Measurements from ENCODE around the gene OR8B8.
"Not testable (repeated sequence)": the region's sequence is repeated elsewhere in the genome, so short reads cannot be mapped to it uniquely, and the experiment has no call there.

OR8B8 gene, protein sequence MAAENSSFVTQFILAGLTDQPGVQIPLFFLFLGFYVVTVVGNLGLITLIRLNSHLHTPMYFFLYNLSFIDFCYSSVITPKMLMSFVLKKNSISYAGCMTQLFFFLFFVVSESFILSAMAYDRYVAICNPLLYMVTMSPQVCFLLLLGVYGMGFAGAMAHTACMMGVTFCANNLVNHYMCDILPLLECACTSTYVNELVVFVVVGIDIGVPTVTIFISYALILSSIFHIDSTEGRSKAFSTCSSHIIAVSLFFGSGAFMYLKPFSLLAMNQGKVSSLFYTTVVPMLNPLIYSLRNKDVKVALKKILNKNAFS

DNA sequence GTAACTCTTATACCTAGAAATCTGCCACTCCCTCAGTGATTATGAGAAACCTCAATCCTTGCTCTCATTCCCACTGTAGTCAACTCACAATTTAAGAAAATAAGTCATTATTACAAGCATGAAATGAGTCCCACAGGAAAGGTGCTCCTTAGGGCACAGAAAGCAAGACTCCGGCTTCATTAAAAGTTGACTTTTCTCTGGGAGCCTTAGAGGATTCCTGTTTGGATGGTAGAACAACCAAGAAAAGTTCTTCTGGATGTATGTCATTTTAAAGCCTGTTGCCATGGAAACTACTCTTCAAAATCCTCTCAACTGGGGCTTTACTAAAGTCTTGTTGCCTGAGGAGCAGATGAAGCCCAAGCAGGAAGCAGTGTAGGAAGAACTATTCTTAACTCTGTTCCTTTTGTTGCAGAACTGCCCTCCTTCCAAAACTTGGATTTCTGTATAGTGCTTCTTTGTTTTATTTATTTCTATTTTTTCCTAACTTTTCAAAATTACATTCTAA lies at the start of gene OR8B8:
TSS of gene OR8B8 (minus strand) at position 51 of the 505 bp plus-strand sequence. CDS start 4,611 bp downstream, outside the sequence.
- no peak for DNase-seq

DNA sequence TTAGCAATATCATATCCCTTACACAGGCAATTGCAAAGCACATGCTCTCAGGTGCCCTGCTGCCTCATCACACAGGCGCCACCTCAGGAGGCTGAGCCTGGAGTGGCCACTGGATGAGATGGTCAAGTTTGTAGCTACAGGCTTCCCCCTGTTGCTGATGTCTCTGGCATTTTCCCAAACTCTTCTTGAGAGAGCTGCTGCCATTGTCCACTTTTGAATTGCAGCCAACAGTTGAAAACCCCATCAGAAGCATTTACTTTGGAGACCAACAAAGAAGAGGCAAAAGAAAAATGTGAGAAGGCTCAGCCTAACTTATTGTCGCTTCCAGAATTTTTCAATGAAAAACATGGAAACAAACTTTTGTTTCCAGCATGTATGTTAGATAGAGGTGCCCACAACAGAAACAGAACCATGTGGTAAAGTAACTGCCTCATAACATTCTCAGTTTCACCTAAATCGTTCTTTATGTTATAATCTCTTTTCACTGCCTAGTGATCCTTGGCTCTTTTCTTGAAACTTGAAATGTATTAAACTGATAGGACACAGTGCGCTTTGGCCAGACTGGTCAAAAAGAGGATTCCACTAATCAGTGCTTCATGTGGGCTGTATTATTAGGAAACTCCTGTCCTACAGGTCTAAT lies 47.6 kb upstream of the OR8B8 start:
- no peak for DNase-seq

DNA sequence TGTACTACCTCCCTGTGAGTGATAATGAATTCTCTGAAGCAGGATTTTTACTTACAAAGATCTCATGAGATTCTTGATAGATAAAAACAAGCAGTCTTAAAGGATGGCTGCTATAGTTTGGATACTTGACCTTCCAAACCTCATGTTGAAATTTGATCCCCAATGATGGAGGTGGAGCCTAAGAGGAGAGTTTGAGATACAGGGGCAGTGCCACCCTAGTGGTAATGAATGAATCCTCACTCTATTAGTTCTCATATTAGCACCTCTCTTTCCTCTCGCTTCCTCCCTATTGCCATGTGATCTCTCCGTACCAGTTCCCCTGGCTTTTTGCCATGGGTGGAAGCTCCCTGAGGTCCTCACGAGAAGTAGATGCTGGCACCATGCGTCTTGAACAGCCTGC lies 37.9 kb upstream of the OR8B8 start:
- DNase-seq, result no peak

DNA sequence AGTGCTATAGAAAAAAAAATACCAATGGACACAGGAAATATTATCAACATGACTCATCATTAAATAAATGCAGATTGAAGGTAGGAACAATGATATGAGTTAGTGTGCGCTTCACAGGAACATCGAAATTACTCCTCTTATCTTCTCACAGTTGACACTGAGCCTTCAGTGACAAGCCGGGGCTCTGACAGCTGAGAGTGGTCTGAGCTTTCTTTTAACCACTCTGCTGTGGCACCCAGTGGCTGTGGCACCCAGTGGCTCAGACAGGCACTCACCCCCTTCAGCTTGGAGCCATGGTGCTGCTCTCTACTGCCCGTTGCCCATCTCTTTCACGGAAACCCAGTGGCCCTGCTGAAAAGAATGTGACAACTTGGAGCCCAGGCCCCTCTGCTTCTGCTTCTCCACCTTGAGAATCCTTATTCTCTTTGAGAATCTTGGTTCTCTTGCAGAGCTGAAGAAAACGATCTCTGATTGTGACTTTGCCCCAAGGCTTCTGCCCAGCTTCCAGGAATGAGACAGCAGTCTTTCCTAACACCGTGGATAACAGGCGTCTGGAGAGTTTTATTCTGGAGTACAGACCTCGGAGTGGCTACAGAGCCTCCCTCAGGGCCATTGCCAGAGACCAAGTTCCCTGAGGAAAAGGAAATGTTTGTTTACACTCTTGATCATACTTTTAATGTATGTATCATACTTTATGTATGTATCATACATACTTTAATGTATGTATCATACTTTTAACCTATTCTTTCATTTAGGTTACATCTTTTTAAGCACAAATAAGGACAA lies 37.1 kb upstream of the OR8B8 start:
- no peak for DNase-seq

DNA sequence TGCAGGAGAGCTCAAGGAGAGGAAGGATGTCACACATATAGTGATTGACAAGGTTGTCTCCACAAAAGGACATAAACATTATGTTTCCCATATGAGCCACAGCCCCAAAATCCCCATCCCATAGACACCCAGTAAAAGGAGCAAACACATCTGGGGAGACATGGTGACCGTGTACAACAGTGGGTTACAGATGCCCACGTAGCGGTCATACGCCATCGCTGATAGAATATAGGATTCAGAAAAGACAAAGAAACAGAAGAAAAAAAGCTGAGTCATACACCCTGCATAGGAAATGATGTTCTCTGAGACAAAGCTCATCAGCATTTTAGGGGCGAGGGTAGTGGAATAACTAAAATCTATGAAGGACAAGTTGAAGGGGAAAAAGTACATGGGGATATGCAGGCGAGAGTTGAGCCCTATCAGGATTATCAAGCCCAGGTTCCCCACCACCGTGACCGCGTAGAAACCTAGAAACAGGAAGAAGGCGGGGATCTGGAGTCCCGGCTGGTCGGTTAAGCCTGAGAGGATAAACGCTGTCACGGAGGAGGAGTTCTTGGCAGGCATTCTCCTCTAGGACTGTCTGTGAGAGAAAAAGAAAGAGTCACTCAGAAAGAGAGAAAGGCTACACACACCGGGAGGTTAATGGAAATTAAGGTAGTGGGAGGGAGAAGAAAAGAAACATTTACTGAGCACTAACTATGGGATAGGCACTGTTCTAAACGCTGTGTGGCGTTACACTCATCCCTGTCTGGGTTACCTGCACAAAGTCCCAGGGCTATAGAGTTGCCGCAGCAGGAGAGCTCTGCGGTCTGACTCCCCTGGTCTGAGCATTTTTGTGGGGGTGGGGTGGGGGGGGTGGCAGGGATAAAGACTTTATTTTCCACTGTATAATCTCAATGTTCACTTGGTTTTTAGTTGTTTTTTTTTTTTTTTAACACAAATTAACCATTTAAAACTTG lies 36.1 kb upstream of the OR8B8 start:
- DNase-seq, result no peak

DNA sequence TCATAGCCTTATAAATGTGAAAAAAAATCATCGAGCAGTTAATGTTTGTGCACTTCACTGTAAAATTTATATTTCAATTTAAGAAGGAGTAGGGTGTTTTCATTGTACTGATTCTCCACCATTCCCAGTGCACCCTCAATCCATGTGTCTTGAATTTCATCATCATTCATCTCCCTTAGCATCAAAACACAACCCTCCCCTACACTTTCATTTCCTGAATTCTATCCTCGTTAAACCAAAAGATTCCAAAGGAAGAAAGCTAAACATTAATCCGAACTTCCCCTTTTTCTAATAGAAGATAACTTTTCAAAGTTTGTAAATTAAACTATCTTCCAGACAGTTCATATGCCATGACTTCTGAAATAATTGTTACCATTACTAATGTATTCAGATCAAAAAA lies 34.1 kb upstream of the OR8B8 start:
- DNase-seq, result no peak

DNA sequence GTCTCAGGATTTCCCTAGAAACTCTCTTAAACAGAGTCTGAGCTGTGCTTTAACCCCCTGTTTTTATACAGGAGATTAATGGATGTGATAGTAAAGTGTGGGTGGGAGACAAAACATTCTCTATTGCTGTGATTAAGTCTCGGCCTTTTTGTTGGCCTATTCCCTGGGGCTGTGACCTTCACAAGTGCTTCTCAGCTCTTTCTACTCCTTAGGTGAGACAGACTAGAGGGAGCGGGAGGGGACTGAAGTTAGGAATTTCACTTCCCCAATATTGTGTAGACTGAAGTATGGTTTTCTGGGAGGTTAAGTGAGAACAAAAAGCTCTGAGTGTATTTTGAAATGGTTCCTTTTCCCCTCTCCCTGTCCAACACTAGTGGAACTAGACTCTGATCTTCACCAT lies 29.8 kb upstream of the OR8B8 start:
- no peak for DNase-seq

DNA sequence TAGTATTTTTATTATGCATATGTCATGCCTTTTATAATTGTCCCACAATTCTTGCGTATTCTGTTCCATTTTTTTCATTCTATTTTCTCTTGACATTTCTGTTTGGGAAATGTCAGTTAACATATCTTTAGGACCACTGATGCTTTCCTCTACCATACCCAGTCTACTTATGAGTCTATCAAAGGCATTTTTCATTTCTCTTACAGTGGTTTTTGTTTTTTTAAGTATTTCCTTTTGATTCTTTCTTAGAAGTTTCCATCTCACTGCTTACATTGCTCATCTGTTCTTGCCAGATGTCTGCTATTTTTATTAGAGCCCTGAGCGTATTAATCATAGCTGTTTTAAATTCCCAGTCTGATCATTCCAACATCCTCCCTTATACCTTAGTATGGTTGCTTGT lies 29.3 kb upstream of the OR8B8 start:
- DNase-seq, result no peak

DNA sequence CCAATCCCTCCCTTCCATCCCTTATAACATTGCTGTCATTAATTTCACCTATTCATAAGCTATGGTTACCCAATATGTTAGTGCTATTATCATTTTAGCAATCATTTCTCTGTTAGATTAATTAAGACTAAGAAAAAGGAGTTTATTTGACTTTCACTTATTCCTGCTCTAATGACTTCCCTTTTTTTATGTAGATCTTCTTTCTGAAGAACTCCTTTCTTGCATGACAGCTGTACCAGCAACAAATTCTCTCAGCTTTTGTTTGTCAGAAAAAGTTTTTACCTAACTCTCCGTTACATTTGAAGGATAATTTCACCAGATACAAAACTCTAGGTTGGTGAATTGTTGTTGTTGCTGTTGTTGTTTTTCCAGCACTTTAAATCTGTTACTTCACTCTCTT lies 28.6 kb upstream of the OR8B8 start:
- no peak for DNase-seq

DNA sequence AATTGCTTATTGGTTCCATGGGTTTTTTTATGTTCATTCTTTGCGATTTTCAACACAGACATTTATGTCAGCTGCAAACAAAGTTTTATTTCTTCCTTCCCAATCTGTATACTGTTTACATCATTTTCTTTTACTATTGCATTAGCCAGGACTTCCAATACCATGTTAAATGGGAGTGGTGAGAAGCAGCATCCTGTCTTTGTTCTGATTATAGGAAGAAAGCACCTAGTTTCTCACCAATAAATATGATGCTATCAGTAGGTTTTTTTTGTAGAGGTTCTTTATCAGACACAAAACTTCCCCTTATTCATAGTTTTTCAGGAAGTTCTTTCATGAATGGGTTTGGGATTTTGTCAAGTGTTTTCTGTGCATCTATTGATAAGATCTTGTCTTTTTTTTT lies 28.0 kb upstream of the OR8B8 start:
- no peak for DNase-seq

DNA sequence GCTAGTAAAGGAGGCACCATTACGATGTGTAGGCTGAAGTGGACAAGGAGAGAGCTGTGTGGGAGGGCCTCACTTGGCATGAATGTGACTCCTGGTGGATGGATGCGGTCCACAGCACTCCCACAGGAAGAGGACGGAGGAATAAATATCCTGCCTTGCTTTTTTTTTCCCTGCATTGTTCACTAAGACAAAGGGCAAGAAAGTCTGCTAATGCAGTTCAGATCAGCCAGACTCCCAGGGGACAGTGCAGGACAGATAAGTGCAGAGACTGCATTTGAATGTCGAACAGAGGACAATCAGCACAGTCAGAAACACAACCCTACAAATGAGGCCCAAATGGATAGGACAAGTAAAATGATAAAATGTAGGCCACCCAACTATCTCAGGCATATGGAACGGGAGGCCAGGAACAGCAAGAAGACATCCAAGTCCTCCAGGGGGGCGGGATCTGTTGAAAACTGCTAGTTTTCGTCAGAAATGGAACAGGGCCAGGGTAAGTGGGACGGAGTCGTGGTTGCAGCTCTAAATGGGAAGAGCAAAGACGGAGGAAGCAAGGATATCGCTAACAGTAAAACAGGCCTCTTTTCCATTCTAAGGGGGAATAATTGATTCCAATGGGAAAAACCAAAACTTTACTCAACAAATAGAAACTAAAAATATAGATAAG lies 25.2 kb upstream of the OR8B8 start:
- DNase-seq, result no peak

DNA sequence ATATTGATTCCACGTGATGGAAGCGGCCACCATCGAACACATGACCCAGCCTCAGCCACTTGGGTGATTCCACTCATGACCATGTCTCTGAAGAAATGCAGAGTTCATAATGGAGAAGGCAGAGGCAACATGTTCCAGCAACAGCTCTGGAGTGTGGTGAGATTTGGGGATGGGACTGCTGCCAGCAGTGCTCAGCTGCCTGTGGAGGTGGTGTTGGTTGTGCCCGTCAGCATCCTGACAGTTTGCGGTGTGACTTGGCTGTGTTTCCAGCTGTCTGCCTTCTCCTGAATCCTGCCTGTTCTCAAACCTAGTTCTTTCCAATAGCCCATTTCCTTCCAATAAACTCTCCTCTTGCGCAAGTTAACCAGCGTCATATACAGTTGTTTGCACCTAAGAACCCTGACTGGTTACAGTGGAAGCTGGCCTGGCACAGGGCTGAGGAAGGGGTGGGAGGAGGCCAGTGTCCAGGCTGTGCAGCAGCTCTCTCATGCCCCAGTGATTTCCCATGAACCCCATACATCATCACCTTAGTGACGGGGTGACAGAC lies 22.0 kb upstream of the OR8B8 start:
- DNase-seq, result no peak

DNA sequence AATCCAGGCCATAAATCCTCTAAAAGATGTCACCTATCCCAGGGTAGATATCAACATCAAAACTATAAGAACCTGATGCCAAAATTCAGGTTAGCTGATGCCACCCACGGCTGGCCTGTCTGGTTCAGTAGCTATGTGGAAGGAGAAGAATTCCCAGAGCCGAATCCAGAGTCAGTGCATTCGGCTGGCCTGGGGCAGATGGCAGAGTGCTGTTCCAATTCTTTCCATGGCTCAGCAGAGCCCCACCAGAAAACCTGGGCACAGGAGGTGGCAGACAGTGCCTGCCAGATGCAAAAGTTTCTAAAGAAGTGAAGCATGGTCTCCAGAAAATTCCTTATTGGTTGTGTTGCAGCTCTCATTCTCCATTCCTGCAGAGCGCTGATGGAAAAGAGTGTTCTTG lies 19.9 kb upstream of the OR8B8 start:
- DNase-seq, result no peak

DNA sequence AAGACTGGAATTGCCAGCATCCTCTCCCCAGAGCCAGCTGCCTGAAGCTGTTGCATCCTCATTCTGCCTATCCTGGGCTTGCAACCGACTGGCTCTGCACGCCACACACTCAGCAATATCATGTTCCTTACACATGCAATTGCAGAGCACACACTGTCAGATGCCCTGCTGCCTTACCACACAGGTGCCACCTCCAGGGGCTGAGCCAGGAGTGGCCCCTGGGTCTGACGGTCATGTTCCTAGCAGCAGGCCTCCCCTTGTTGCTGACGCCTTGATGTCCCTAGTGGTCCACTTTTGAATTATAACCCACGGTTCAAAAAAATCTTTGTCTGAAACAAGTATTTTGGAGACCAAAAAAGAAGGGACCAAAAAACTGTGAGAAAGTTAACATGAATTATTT lies 18.5 kb upstream of the OR8B8 start:
- DNase-seq, result no peak

DNA sequence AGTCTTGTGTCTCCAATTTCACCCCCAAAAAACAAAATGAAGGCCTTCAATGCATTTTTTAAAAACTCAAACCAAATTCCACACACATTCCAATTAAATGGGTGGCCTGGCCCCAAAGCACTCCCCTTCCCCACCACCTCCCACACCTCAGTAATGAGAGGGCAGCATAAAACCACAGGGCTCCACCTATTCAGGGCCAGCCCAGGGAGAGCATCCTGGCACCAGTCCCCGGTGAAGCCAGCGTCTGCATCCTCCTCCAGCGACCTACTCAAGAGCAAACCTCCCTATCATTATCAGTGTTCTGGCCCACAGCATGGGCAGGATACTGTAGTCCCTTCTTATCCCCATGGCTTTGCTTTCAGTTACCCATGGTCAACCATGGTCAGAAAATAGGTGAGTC lies 17.8 kb upstream of the OR8B8 start:
- no peak for DNase-seq

DNA sequence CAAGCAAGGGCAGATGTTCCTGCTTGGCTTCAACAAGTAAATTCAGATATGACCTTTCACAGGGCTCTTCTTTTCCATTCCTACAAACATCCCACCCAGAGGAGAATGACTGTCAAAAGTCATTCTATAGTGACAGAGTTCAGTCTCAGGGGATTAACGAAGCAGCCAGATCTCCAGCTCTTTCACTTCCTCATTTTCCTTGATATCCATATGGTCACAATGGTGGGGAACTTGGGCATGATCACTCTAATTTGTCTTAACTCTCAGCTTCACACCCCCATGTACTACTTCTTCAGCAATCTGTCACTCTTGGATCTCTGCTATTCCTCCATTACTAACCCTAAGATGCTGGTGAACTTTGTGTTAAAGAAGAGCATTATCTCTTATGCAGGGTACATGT lies 15.0 kb upstream of the OR8B8 start:
- DNase-seq, result no peak

DNA sequence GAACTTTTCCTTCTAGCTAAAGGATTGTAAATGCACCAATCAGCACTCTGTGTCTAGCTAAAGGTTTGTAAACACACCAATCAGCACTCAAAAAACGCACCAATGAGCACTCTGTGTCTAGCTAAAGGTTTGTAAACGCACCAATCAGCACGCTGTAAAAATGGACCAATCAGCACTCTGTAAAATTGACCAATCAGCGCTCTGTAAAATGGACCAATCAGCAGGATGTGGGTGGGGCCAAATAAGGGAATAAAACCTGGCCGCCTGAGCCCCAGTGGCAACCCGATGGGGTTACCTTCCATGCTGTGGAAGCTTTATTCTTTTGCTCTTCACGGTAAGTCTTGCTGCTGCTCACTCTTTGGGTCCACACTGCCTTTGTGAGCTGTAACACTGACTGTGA lies 13.9 kb upstream of the OR8B8 start:
- not testable (repeated sequence) for DNase-seq

DNA sequence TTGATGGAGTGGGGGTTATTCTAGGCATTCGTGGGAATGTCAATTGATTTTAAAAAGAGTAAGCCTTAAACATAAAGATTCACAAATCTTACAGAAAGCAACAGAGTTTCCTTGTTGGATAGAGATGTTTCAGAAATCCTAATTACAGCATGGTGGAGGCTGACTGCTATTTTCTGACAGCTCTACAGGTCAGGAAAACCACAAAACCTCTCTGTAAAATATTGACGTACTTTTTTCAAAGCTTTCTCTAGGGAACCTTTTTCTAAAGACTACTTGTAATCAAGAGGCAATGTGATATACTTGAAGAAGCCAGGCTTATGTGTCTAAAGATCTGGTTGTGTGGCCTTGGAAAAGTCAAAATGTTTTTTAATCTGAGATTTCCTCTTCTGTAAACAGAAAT lies 9.1 kb upstream of the OR8B8 start:
- no peak for DNase-seq

DNA sequence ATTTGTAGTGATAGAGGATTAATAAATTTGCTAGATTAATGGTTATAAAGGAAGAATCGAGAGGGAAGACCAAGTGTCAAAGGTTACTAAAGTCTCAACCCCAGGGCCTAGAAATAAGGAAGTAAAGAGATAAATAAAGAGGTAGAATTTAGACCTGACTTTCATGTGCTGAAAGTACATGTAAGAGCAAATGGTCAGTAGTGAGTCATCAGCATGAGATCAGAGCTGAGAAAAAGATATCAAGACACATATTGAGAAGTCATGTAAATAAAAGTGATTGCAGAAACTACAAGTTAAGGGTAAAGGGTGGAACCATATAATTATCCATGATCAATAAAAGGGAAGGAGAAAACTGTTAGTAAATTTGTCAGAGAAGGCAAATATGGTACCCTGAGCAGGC lies 1.4 kb upstream of the OR8B8 start:
- no peak for DNase-seq

DNA sequence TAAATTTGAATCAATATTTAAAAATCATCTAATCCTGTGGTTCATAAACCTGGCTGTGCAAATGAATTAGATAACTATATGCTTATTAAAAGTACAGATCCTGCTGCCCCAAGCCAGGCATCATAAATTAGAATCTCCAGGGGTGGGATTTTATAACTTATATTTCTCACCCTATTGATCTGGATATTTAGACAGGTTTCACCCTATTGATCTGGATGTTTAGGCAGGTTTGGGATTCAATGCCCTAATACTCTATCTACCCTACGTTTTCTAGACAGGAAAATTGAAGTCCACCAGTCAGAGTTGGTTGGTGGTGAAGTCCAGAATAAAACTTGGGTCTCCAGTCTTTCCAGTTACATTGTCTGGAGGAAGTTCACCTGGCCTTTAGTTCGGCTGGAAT lies 2.6 kb downstream of the OR8B8 start:
- no peak for DNase-seq

DNA sequence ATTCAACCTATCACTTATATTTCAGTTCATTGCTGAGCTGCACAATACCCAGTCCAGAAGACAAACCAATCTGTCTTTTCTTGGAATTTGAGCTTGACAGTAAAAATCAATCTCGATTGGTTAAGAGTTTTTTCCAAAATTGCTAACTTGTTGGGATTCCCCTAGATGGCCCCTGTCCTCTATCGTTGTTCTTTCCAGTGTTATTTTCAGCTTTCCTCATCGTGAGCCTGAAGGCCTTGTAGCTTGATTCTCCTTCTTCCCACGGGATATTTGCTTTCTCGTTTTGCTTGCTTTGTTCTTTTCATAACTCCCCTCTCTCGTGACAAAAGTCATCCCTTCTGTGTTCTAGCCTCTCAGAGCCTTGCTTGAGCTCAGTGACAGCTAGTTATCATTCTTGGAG lies 3.1 kb downstream of the OR8B8 start:
- DNase-seq, result no peak

DNA sequence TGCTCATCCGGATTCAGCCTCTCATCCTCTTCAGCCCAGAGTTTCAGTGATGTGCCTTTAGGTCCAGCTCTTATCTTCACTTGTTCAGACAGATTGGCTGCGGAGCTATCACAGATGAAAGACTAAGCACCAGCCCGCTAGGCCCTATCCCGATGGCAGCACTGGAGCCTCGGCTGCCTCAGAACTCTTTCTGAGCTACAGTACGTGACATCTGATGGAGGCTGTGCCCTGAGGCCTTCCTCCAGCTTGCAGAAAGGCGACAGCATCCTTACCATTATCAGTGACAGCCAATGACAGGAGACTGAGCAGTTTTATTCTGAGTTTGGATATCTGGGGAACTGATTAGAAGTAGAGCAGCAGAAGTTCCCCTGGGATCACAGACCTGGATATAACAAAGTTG lies 4.0 kb downstream of the OR8B8 start:
- DNase-seq, result no peak

All from CD4-positive, alpha-beta T cell treated with Interleukin-4 for 1 hour (primary cell).